Measurements from ENCODE around the gene GGT6.

GGT6 gene

DNA sequence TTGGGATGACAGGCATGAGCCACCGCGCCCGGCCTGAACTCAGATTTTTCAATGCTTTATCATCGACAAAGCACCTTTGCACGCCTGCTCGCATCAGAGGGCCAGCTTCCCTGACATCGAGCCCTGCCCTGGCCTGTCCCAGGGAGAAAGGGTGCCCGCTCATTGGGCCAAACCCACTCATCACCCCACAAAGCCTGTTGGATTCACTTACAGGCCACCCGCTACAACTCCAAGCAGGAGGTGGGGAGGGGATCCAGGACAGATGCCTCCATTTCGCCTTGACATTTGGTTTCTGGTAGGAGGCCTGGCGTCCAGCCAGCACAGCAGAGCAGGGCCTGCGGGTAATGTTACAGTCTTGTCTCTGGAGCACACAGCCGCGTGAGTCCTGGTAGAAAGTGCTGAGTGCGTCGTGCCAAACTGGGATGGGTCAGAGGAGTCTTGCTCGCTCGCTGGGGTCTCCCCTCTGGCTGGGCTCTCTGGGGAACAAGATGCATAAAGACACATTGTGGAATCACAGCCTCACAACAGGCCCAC, 43.8 kb upstream of the GGT6 start:
- TF ChIP-seq, protein P1, sequence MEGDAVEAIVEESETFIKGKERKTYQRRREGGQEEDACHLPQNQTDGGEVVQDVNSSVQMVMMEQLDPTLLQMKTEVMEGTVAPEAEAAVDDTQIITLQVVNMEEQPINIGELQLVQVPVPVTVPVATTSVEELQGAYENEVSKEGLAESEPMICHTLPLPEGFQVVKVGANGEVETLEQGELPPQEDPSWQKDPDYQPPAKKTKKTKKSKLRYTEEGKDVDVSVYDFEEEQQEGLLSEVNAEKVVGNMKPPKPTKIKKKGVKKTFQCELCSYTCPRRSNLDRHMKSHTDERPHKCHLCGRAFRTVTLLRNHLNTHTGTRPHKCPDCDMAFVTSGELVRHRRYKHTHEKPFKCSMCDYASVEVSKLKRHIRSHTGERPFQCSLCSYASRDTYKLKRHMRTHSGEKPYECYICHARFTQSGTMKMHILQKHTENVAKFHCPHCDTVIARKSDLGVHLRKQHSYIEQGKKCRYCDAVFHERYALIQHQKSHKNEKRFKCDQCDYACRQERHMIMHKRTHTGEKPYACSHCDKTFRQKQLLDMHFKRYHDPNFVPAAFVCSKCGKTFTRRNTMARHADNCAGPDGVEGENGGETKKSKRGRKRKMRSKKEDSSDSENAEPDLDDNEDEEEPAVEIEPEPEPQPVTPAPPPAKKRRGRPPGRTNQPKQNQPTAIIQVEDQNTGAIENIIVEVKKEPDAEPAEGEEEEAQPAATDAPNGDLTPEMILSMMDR (conservative IDR thresholded peaks at IDR 0.05; ENCODE audit: low read depth, low read length), result no peak
- no peak for DNase-seq (ENCODE audit: low read depth)
- no peak overlapping the region for H3K4me3 ChIP-seq (ENCODE audit: low read length)

DNA sequence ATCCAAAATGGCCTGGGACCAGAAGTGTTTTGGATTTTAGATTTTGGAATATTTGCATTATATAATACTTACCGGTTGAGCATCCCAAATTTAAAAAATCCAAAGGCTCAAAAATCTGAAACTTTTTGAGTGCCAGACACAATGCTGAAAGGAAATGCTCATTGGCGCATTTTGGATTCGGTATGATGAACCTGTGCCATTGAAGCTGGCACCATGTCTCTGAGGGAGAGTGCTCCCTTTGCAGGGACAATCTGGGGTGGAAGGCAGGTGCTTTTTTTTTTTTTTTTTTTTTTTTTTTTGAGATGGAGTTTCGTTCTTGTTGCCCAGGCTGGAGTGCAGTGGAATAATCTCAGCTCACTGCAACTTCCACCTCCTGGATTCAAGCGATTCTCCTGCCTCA, 41.7 kb upstream of the GGT6 start:
- DNase-seq (ENCODE audit: low read depth), result no peak
- TF ChIP-seq, protein P1 (conservative IDR thresholded peaks at IDR 0.05; ENCODE audit: low read depth, low read length), result no peak
- H3K4me3 ChIP-seq (ENCODE audit: low read length), result no peak overlapping the region

DNA sequence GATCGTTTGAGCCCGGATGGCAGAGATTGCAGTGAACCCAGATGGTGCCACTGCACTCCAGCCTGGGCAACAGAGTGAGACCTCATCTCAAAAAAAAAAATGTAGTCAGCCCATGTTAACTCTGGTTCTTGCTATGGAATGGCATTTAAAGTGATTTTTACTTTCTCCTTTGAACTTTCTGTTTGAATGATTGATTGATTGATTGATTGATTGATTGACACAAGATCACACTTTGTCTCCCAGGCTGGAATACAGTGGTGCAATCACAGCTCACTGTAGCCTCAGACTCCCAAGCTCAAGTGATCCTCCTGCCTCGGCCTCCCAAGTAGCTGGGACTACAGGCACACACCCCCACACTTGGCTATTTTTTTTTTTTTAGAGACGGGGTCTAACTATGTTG, 40.9 kb upstream of the GGT6 start:
- TF ChIP-seq, protein P1 (conservative IDR thresholded peaks at IDR 0.05; ENCODE audit: low read depth, low read length), result no peak
- no peak for DNase-seq (ENCODE audit: low read depth)
- no peak overlapping the region for H3K4me3 ChIP-seq (ENCODE audit: low read length)

DNA sequence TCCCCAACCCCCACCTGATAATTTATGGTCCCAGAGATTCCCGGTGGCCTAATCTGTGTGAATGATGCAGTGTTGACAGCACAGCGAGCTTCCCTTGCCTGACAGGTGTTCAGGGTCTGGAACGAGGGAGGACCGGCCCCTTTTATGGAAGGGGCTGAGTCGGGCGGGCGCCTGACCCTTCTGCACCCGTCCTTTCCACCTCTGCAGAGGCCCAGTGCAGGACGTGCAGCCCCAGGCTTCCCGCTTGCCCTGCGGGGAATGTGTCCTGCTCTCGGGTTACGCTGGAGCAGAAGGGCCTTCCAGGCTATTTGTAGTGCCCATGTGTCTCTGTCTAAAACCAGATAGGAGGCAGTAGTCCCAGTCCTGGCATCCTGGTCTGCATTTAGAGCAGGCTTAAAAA, 40.2 kb upstream of the GGT6 start:
- H3K4me3 ChIP-seq (ENCODE audit: low read length), result no peak overlapping the region
- TF ChIP-seq, protein P1 (conservative IDR thresholded peaks at IDR 0.05; ENCODE audit: low read depth, low read length), result no peak
- no peak for DNase-seq (ENCODE audit: low read depth)

DNA sequence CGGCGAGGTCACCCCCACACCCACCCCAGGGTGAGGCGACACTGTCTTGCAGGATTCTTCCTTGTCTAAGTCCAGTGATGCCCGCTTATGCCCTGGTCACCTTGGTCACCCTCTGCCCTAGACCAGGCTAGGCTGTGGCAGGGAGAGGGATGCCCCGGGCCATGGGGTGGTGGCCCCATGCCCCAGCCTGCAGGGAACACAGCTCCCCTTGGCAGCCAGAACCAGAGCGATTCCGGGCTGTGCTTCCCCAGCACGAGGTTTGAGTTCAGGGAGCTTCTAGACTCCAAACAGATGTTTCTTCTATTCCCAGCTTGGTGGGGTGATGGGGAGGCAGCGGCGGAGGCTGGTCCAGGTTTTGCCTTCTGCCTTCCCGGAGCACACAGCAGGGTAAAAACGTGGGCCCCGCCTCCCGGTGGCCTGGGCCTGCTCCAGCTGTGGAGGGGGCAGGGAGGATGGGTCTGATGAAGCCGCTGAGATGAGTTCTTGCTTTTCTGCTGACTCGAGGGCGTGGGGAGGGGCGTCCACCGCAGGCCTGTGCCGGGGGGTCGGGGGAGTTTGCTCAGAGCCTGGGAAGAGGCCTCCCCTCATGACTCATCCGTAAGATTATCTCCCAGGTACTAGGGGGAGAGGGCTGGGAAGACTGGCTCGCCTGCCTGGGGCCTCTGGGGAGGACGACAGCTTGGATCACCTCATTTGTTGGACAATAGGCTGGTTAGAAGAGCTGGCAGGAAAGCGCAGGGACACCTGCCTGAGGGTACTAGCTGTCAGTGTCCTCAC, 39.3 kb upstream of the GGT6 start:
- H3K4me3 ChIP-seq (ENCODE audit: low read length), result no peak overlapping the region
- no peak for DNase-seq (ENCODE audit: low read depth)
- TF ChIP-seq, protein P1 (conservative IDR thresholded peaks at IDR 0.05; ENCODE audit: low read depth, low read length), result no peak

DNA sequence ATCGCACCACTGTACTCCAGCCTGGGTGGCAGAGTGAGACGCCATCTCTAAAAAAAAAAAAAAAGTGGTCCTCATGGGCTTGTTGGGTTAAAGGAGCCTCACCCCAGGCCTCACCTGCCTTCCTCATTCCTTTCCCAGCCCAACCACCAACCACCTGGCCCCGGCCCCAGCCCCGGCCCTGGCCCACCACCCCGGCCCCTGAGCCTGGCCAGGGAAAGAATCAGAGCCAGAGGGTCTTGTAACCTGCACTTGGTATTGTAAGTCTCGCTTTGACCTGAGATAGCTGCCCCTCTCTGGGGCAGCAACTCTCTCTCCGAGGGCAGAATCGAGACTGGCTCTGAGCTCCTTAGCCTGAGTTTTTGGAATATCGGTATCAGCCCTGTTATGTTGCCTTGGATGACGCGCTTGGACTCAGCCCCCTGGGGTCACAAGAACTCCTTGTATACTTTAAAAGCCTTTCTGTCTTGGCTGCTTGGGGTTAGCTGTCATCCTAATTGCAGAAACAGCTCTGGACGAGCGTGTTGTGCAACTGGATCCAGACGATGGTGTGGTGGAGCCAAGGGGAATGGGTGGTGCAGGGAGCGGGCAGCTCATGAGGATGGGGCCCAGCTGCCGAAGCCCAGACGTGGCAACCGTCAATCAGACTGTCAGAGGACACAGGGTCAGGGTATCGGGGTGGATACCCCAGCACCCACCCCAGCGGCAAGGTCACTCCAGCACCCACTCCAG, 38.6 kb upstream of the GGT6 start:
- H3K4me3 ChIP-seq (ENCODE audit: low read length), result no peak overlapping the region
- no peak for DNase-seq (ENCODE audit: low read depth)
- TF ChIP-seq, protein P1 (conservative IDR thresholded peaks at IDR 0.05; ENCODE audit: low read depth, low read length), result no peak

Measured in retinal pigment epithelial cell (primary cell).